AG04450 (cell line): ENCODE data around the gene SYT2. TPM values are rescaled to one million over a fixed set of nuclear protein-coding genes. Genes with fewer than 3 reads are reported as not detected.
A peak's percentile ranks its signal among the peaks of the same experiment; 100 is the strongest.

ENCODE experiments used
- CTCF ChIA-PET: fragments of 300-600, 350-600 bp; formaldehyde crosslinking; extraction: SDS; loops from one replicate; lab custom pipeline; 2022; ENCODE audit warnings: antibody characterized with exemption, inconsistent platforms; lab: Charles Lee
- POLR2A ChIA-PET: fragments of 350-600 bp; formaldehyde crosslinking; extraction: SDS; loops from one replicate; lab custom pipeline; 2021; ENCODE audit warnings: antibody characterized with exemption, inconsistent platforms; lab: Yijun Ruan, JAX
- DNase-seq: peaks from one replicate; pipeline ENCODE4 v3.0.0-alpha.2; 2011; ENCODE audit warnings: low read depth, low spot score
- H3K27ac ChIP-seq: one replicate; pipeline ENCODE4 v1.5.1; 2012; ENCODE audit warnings: low read depth, low read length, control low read depth
- H3K27me3 ChIP-seq: one replicate; pipeline ENCODE4 v1.6.0; 2012; ENCODE audit warnings: low read length; ENCODE audit not compliant: control insufficient read depth, insufficient read depth
- H3K4me3 ChIP-seq: 2 replicates; pipeline ENCODE4 v1.5.1; 2011; ENCODE audit warnings: mild to moderate bottlenecking, low read depth, low read length, control low read depth
- H3K9me3 ChIP-seq: 2 replicates; pipeline ENCODE4 v1.5.1; 2012; ENCODE audit warnings: low read length; ENCODE audit not compliant: control insufficient read depth, insufficient read depth
- polyA plus RNA-seq: library from polyadenylated mRNA; depleted of rRNA; stranded (reverse); fragments of >200 nt; gene quantifications from 2 replicates; pipeline ENCODE4 v1.2.3, GENCODE V29; 2011
- TF ChIP-seq, protein P1 (sequence below): IDR thresholded peaks from 2 replicates; pipeline ENCODE4 v1.5.1; 2011; ENCODE audit warnings: low read depth, low read length, control low read depth, inconsistent platforms

SYT2 gene
- polyA plus RNA-seq, 1 experiment, result 0.01 TPM

GRCh38 chr1:202700061-202700460 is 10.2 kb downstream of the SYT2 start:
- H3K4me3 ChIP-seq, result no peak overlapping the region
- H3K27me3 ChIP-seq, result peaks cover 51% of the 10 kb centered on the region
- TF ChIP-seq, protein P1, sequence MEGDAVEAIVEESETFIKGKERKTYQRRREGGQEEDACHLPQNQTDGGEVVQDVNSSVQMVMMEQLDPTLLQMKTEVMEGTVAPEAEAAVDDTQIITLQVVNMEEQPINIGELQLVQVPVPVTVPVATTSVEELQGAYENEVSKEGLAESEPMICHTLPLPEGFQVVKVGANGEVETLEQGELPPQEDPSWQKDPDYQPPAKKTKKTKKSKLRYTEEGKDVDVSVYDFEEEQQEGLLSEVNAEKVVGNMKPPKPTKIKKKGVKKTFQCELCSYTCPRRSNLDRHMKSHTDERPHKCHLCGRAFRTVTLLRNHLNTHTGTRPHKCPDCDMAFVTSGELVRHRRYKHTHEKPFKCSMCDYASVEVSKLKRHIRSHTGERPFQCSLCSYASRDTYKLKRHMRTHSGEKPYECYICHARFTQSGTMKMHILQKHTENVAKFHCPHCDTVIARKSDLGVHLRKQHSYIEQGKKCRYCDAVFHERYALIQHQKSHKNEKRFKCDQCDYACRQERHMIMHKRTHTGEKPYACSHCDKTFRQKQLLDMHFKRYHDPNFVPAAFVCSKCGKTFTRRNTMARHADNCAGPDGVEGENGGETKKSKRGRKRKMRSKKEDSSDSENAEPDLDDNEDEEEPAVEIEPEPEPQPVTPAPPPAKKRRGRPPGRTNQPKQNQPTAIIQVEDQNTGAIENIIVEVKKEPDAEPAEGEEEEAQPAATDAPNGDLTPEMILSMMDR, result no peak
- no peak for DNase-seq
- no peak overlapping the region for H3K27ac ChIP-seq
- CTCF ChIA-PET, result no interaction called here
- H3K9me3 ChIP-seq, result no peaks in the 10 kb centered on the region
- POLR2A ChIA-PET, result no interaction called here

GRCh38 chr1:202698276-202698675 is 12.0 kb downstream of the SYT2 start:
- peaks cover 42% of the 10 kb centered on the region for H3K27me3 ChIP-seq
- TF ChIP-seq, protein P1, result no peak

GRCh38 chr1:202697038-202697437 is 13.2 kb downstream of the SYT2 start:
- CTCF ChIA-PET, result no interaction called here
- Histone ChIP-seq H3K27me3 (peaks cover 36% of the 10 kb centered on the region), H3K27ac (no peak overlapping the region), H3K4me3 (no peak overlapping the region), H3K9me3 (no peaks in the 10 kb centered on the region)
- no peak for DNase-seq
- POLR2A ChIA-PET, result no interaction called here
- TF ChIP-seq, protein P1, result no peak

More at GRCh38 chr1:202698276-202698675, 12.0 kb downstream of the SYT2 start:
- Histone ChIP-seq H3K4me3 (no peak overlapping the region), H3K27ac (no peak overlapping the region), H3K9me3 (no peaks in the 10 kb centered on the region)
- no peak for DNase-seq
- ChIA-PET CTCF (no interaction called here), POLR2A (interaction anchor here (0.7 kb wide), 1 partner anchor 190 kb away, joined by 6 read pairs; no protein-coding TSS in a partner anchor)

DNA sequence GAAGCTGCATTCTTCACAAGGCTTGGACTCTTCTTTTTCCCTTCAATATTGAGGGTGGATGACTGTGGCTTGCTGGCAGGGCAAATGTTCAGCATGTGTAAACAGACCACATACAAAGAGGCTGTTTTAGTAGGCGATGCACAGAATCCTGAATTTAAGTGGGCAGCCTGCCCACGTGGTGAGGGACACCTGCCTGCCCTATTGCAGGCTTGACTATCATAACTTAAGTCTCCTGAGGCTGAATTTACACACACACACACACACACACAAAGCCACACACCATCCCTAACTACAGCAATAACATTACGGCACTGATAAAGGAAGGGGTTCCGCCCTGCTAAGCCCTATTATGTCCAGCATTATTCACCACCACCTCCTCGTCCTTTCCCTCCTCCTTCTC is 15.9 kb downstream of the SYT2 start:
- no peak overlapping the region for H3K4me3 ChIP-seq
- ChIA-PET CTCF (no interaction called here), POLR2A (no interaction called here)
- H3K9me3 ChIP-seq, result no peaks in the 10 kb centered on the region
- no peak overlapping the region for H3K27ac ChIP-seq
- H3K27me3 ChIP-seq, result peaks cover 32% of the 10 kb centered on the region
- TF ChIP-seq, protein P1, result no peak
- no peak for DNase-seq

GRCh38 chr1:202692959-202693555 is 17.2 kb downstream of the SYT2 start:
- Histone ChIP-seq H3K27ac (no peak overlapping the region), H3K27me3 (peaks cover 36% of the 10 kb centered on the region), H3K9me3 (no peaks in the 10 kb centered on the region), H3K4me3 (no peak overlapping the region)
- ChIA-PET POLR2A (interaction anchor here (0.7 kb wide), 1 partner anchor 11 kb away, joined by 3 read pairs; no protein-coding TSS in a partner anchor), CTCF (interaction anchor here (1.2 kb wide), 1 partner anchor 36 kb away, joined by 4 read pairs; no protein-coding TSS in a partner anchor)
- TF ChIP-seq, protein P1, result peak; percentile 30
- peak; percentile 34 for DNase-seq
